ENCODE measurements around the gene CFAP65.

DNA sequence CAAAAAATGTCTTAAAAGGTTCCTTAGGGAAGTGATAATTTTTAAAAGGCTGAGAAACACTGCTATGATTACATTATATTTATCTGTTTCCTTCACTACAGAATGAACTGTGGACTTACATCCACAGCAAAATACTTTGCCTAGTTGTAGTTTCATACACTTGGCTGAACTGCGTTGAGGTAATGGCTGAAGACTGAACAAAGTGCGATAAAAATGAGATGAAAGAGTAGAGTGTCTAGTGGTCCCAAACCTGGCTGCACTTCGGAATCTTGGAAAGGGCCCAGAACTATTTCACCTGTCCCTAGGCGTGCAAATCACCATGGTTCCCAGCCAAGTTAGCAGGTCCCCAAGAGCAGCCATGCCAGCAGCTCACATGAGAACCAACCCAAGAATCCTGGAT lies 37.6 kb upstream of the CFAP65 start:
- TF ChIP-seq, protein P1, sequence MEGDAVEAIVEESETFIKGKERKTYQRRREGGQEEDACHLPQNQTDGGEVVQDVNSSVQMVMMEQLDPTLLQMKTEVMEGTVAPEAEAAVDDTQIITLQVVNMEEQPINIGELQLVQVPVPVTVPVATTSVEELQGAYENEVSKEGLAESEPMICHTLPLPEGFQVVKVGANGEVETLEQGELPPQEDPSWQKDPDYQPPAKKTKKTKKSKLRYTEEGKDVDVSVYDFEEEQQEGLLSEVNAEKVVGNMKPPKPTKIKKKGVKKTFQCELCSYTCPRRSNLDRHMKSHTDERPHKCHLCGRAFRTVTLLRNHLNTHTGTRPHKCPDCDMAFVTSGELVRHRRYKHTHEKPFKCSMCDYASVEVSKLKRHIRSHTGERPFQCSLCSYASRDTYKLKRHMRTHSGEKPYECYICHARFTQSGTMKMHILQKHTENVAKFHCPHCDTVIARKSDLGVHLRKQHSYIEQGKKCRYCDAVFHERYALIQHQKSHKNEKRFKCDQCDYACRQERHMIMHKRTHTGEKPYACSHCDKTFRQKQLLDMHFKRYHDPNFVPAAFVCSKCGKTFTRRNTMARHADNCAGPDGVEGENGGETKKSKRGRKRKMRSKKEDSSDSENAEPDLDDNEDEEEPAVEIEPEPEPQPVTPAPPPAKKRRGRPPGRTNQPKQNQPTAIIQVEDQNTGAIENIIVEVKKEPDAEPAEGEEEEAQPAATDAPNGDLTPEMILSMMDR (IDR thresholded peaks at IDR 0.05), result no peak
- TF ChIP-seq EP300 (IDR thresholded peaks at IDR 0.05), result no peak
- TF ChIP-seq POLR2A (IDR thresholded peaks at IDR 0.05), result no peak
